NCI-H2171 (cell line): Measurements from ENCODE around the gene MFSD8.
A peak's percentile ranks its signal among the peaks of the same experiment; 100 is the strongest.
"Not testable (repeated sequence)": the region's sequence is repeated elsewhere in the genome, so short reads cannot be mapped to it uniquely, and the experiment has no call there.

ENCODE experiments used
- DNase-seq: peaks from one replicate; lab custom pipeline; 2025; lab: John Stamatoyannopoulos, UW

Gene MFSD8

DNA sequence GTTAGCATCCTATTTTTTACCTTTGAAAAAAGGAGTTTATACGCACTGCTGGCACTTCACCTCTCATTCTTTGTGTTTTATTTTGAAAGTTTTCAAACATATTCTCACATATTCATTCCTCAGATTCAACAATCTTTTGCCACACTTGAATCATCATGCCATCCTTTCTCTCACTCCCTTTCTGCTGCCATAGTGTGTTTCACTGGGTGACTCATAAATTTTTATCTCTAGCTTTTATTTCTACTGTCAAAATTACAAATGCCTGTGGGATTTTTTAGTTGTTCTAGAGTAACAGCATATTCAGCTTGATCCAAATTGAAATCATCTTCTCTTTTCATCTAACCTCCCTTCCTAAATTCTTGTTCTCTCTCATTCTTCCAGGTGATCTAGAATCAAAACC, 28.0 kb downstream of the MFSD8 start:
- DNase-seq = no peak

GRCh38 chr4:127931836-127932235, 33.1 kb downstream of the MFSD8 start:
- DNase-seq = not testable (repeated sequence)

GRCh38 chr4:127930175-127930574, 34.8 kb downstream of the MFSD8 start:
- DNase-seq = no peak

DNA sequence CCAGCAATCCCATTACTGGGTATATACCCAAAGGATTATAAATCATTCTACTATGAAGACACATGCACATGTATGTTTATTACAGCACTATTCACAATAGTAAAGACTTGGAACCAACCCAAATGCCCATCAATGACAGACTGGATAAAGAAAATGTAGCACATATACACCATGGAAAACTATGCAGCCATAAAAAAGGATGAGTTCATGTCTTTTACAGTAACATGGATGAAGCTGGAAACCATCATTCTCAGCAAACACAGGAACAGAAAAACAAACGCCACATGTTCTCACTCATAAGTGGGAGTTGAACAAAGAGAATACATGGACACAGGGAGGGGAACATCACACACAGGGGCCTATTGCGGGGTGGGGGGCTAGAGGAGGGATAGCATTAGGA, 39.3 kb downstream of the MFSD8 start:
- not testable (repeated sequence) for DNase-seq

- DNase-seq = no peak
Measured at GRCh38 chr4:127922226-127922625, 42.7 kb downstream of the MFSD8 start.

DNA sequence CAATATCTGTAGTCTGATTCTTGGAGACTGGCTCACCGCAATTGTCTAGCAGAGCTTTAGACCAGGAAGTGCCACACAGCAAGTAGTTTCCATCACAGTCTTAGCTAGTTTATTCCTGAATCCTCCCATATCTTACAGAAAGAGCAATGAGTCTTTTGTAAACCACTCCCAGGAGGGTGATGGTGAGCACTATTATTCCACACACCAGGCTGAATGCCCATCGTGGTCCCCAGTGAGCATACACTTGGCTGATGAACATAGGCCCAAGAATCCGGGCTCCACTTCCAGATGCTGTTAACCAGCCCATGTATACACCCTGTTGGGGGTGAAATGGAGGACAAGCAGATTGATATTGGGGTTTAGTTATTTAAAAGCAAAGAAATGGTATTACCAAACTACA, 44.5 kb downstream of the MFSD8 start:
- no peak for DNase-seq

DNA sequence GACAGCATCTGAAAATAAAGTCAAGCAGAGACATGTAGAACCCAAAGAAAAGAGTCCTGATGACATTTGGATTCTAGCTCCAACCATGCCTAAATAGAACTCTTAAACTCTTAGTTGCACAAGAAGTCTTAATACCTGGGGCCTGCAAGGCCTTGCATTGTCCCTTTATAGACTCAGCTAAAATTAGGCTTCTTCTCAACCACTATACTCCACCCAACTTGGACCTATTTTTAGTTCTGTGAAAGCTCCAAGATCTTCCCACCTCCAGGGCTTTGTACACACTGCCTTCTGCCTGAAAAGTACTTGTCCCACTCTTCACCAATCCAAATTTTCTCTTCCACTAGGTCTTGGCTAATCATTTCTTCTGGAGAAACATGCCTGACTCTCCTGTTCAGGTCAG, 47.8 kb downstream of the MFSD8 start:
- no peak for DNase-seq

DNA sequence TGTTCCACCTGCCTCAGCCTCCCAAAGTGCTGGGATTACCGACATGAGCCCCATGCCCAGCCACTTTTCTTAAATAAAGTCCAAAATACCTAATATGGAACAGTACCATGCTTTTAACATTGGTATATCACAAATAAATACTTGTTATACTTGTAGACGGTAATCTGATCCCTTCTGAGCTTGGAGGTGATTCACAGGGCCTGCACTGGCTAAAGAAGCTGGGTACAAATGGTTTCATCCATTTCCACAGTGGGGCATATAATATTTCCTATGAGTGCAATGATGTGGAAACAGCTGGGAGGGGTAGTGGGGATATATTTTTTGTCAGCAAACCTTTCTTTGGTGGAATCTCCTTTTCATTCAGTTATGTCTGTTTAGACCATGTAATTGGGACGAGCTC, 48.5 kb downstream of the MFSD8 start:
- DNase-seq = no peak

DNA sequence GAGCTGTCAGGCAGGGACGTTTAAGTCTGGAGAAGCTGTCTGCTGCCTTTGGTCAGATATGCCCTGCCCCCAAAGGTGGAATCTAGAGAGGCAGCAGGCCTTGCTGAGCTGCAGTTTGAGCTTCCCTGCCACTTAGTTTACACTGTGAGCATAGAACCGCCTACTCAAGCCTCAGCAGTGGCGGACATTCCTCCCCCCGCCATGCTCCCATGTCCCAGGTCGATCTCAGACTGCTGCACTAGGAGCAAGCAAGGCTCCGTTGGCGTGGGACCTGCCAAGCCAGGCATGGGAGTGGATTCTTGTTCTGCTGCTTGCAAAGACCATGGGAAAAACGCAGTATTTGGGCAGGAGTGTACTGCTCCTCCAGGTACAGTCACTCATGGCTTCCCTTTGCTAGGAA, 59.9 kb downstream of the MFSD8 start:
- DNase-seq = no peak

DNA sequence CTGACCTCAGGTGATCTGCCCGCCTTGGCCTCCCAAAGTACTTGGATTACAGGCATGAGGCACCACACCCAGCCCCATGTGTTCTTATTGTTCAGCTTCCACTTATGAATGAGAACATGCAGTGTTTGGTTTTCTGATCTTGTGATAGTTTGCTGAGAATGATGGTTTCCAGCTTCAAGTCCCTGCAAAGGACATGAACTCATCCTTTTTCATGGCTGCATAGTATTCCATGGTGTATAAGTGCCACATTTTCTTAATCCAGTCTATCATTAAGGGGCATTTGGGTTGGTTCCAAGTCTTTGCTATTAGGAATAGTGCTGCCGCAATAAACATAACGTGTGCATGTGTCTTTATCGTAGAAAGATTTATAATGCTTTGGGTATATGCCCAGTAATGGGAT, 65.3 kb downstream of the MFSD8 start:
- not testable (repeated sequence) for DNase-seq

DNA sequence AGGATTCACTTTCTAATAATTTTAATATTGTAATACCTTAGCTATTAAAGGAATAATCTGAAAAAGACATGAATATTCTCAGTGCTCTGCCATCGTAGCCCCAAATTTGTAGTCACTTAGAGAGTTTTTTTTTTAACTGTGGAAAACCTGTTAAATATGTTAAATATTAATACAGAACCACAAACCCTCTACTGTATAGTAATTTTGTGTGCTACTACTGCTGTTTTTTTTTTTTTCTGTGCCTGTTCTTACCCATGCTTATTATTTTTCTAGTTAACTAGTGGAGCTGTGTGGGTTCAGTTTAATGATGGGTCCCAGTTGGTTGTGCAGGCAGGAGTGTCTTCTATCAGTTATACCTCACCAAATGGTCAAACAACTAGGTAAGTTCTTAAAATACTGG, 68.4 kb downstream of the MFSD8 start:
- no peak for DNase-seq

DNA sequence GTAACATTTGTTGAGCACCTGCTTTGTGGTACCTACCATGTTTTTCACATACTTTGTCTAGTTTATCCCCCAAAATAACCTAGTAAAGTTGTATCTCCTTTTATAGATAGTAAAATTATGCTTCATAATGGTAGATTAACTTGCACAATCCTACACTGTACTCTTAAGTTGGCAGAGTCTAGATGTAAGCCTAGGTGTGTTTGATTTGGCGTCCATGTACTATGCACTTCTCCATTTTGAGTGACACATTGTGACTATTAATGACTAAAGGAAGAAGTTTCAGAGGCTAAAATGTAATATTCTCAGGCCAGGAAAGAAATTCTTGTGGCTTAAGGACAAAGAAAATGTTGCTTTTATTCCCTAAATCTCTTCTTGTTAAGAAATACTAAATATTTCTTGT, 68.9 kb downstream of the MFSD8 start:
- DNase-seq = no peak

DNA sequence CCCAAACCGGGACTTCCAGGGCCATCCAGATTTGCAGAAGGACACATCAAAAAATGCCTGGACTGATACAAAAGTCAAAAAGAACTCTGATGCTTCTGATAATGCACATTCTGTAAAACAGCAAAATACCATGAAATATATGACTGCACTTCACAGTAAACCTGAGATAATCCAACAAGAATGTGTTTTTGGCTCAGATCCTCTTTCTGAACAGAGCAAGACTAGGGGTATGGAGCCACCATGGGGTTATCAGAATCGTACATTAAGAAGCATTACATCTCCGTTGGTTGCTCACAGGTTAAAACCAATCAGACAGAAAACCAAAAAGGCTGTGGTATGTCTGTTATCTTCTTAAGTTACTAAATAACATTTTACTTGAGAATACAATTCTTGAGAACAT, 75.1 kb downstream of the MFSD8 start:
- no peak for DNase-seq

GRCh38 chr4:127888559-127888958, 76.4 kb downstream of the MFSD8 start:
- peak; percentile 34 for DNase-seq

DNA sequence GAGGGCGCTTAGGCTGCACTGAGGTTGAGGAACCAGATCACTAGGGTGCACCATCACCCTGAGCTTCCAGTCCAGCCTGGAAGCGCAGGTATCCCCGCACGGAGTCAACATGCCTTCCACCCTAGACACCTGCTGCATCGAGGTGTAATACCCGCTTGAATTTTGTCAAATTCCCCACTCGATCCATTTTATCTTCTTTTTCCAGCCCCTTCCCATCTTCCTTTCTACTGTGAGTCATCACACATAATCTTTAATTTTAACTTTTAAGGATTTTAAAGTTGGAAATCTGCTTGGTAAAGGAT, 83.5 kb downstream of the MFSD8 start:
- DNase-seq = no peak

DNA sequence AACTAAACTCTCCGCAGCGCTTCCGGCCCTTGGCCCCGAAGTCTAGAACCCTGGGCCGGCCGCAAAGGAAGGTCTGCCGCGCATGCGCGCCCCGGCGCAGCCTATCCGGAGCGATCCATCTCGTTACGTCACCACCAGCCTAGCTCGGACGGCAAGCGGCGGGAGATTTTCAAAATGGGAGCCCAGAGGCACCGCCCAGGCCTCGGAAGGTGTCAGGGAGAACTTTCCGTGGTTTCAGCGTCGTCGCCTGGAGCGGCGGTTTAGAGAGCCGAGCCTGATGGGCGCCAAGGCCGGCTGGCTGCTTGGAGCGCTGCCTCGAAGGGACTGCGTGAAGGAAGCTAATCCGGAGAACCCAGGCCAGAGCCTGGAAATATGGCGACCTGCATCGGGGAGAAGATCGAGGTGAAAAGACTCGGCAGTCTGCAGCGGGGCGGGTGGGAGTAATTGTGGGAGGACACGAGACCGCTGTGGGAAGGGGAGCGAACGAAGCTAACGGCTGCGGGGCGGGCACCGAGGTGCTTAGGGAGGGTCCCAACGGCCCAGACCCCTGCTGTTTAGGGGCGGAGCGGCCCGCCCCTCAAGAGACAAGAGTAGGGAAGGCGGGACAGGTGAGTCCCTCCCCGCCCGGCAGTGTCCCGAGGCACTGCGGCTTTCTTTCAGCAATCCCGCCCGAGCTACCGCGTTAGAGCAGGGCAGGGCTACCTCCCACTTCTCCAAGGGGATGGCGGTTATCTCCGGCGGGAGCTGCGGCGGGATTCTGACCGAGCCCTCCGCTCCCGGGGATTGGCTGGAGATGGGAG, 84.0 kb downstream of the MFSD8 start, which contains the start of gene PLK4:
TSS of gene PLK4 (plus strand) at position 131 of the 800 bp plus-strand sequence. CDS start at position 373, 242 bp downstream.
- peak; percentile 79 for DNase-seq

DNA sequence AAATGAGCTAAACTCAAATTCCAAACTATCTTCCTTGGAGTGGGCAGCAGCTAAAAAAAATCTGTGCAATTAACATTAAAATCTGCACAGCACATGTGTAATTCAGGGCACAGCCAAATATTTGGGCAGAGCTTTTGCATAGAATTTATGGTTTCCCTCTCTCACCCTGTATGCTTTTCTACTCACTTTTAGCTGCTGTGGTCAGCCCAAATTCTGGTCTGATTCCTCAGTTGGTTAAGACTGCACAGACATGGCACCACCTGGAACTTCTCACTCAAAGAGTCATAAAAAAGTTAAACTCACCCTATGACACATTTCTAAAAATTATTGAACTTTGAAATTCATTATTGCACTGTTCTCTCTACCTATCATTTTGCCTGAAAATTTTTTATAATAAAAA, 89.2 kb downstream of the MFSD8 start:
- no peak for DNase-seq

DNA sequence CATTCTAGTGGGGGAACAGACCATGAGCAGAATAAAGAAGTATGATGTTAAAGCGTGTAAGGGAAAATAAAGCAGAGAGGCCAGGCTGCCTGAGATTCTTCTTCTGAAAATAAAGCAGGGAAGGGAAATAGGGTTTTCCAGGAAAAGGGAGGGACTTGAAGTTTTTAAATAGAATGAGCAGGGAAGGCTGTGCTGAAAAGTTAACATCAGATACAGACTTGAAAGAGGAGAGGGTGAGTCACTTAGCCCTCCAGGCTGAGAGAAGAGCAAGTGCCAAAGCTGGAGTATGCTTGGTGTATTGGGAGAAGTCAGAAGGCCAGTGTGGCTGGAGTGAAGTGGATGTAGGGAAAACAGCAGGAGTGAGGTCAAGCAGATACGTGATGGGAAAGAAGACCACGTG, 94.3 kb downstream of the MFSD8 start:
- DNase-seq = no peak

GRCh38 chr4:127870281-127870680, 94.7 kb downstream of the MFSD8 start:
- no peak for DNase-seq

DNA sequence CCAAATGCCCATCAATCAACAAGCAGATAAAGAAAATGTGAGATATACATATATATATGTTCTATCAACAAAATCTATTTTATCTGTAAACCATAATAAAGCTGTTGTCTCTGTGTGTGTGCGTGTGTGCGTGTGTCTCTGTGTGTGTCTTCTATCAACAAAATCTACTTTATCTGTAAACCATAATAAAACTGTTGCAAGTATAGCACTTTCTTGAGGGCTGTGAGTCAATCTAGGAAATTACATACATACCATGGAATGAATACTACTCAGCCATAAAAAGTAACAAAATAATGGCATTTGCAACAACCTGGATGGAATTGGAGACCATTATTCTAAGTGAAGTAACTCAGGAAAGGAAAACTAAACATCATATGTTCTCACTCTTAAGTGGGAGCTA, 96.8 kb downstream of the MFSD8 start:
- no peak for DNase-seq
